Neuronal stem cell (in vitro differentiated cells): ENCODE results near the gene DUSP2.

Experiments
- DNase-seq: peaks from one replicate; pipeline ENCODE4 v3.0.0-alpha.2; 2013; ENCODE audit warnings: low spot score
- H2AFZ ChIP-seq: one replicate; pipeline ENCODE4 v1.6.1; 2013; ENCODE audit warnings: mild to moderate bottlenecking, low read length, inconsistent platforms
- H2AK5ac ChIP-seq: 2 replicates; pipeline ENCODE4 v1.6.1; 2013; ENCODE audit warnings: low read depth, mild to moderate bottlenecking, inconsistent platforms, low read length, moderate library complexity, mixed read lengths
- H2BK120ac ChIP-seq: 2 replicates; pipeline ENCODE4 v1.6.1; 2013; ENCODE audit warnings: low read depth, mild to moderate bottlenecking, inconsistent platforms, low read length, moderate library complexity, mixed read lengths
- H2BK12ac ChIP-seq: one replicate; pipeline ENCODE4 v1.6.1; 2013; ENCODE audit warnings: low read length, inconsistent platforms
- H2BK15ac ChIP-seq: 2 replicates; pipeline ENCODE4 v1.6.1; 2013; ENCODE audit warnings: mild to moderate bottlenecking, low read length, inconsistent platforms, mixed read lengths
- H2BK5ac ChIP-seq: one replicate; pipeline ENCODE4 v1.6.1; 2013; ENCODE audit warnings: inconsistent platforms, mild to moderate bottlenecking, low read length, moderate library complexity
- H3K14ac ChIP-seq: one replicate; pipeline ENCODE4 v1.6.1; 2013; ENCODE audit warnings: low read length, inconsistent platforms
- H3K18ac ChIP-seq: 2 replicates; pipeline ENCODE4 v1.6.1; 2013; ENCODE audit warnings: low read length, inconsistent platforms
- H3K23ac ChIP-seq: 2 replicates; pipeline ENCODE4 v1.6.1; 2013; ENCODE audit warnings: low read depth, mild to moderate bottlenecking, mixed read lengths, low read length, inconsistent platforms; ENCODE audit not compliant: poor library complexity
- H3K27ac ChIP-seq: replicated peaks from 3 replicates; pipeline ENCODE4 v1.5.1; 2013; ENCODE audit warnings: low read length, inconsistent platforms
- H3K27me3 ChIP-seq, 3 experiments: 2 replicates each; pipeline ENCODE4 v1.6.1; 2013; ENCODE audit warnings: low read length in 3 of 3, mild to moderate bottlenecking in 2 of 3, inconsistent platforms in 1 of 3, low read depth in 1 of 3, mixed read lengths in 1 of 3, moderate library complexity in 1 of 3; ENCODE audit not compliant: control insufficient read depth in 3 of 3, insufficient read depth in 3 of 3
- H3K36me3 ChIP-seq, 2 donors: replicated peaks in 1 of 2; 2 replicates each; pipeline ENCODE4 v1.6.1; 2013; ENCODE audit warnings: low read length in 2 of 2; ENCODE audit not compliant: control insufficient read depth in 2 of 2, insufficient read depth in 2 of 2
- H3K4ac ChIP-seq: 2 replicates; pipeline ENCODE4 v1.6.1; 2013; ENCODE audit warnings: inconsistent platforms, mild to moderate bottlenecking, low read length, moderate library complexity
- H3K4me1 ChIP-seq, 2 donors: 1 replicate in 1 of 2; 2 replicates in 1 of 2; pipeline ENCODE4 v1.6.1; 2013; ENCODE audit warnings: low read length in 2 of 2, low read depth in 1 of 2; ENCODE audit not compliant: control insufficient read depth in 2 of 2, insufficient read depth in 1 of 2
- H3K4me2 ChIP-seq: one replicate; pipeline ENCODE4 v1.6.1; 2013; ENCODE audit warnings: mild to moderate bottlenecking, low read length, inconsistent platforms; ENCODE audit not compliant: insufficient read depth, poor library complexity, severe bottlenecking
- H3K4me3 ChIP-seq, 2 donors: 2 replicates each; pipeline ENCODE4 v1.5.1; 2013; ENCODE audit warnings: low read length in 2 of 2, mild to moderate bottlenecking in 2 of 2, inconsistent platforms in 1 of 2, moderate library complexity in 1 of 2
- H3K79me1 ChIP-seq: one replicate; pipeline ENCODE4 v1.6.1; 2013; ENCODE audit warnings: low read depth, mild to moderate bottlenecking, inconsistent platforms, low read length, moderate library complexity
- H3K9ac ChIP-seq: one replicate; pipeline ENCODE4 v1.6.1; 2013; ENCODE audit warnings: mild to moderate bottlenecking, low read depth, low read length, inconsistent platforms; ENCODE audit not compliant: poor library complexity
- H3K9me3 ChIP-seq, 2 donors: replicated peaks in 1 of 2; 2 replicates each; pipeline versions ENCODE3 to v1.6.1; 2013; ENCODE audit warnings: low read length in 2 of 2, mild to moderate bottlenecking in 2 of 2, inconsistent platforms in 1 of 2, low read depth in 1 of 2, mixed read lengths in 1 of 2, moderate library complexity in 1 of 2; ENCODE audit not compliant: control insufficient read depth in 2 of 2, insufficient read depth in 1 of 2
- H4K8ac ChIP-seq: one replicate; pipeline ENCODE4 v1.6.1; 2013; ENCODE audit warnings: low read depth, mild to moderate bottlenecking, inconsistent platforms, low read length, moderate library complexity
- H4K91ac ChIP-seq: one replicate; pipeline ENCODE4 v1.6.1; 2013; ENCODE audit warnings: low read length, low read depth, mild to moderate bottlenecking, inconsistent platforms; ENCODE audit not compliant: poor library complexity
- WGBS, 2 donors: extraction: QIAGEN DNeasy Blood & Tissue Kit; methylation state at CpG; one replicate each; pipeline ENCODE4 v1.1.7; 2013; ENCODE audit warnings: missing lambda C conversion rate in 2 of 2, mixed read lengths in 1 of 2; ENCODE audit not compliant: insufficient read length in 2 of 2, insufficient replicate concordance in 1 of 2; ENCODE audit errors: extremely low coverage in 2 of 2; 5-methylcytosine and 5-hydroxymethylcytosine counted together

Gene DUSP2

DNA sequence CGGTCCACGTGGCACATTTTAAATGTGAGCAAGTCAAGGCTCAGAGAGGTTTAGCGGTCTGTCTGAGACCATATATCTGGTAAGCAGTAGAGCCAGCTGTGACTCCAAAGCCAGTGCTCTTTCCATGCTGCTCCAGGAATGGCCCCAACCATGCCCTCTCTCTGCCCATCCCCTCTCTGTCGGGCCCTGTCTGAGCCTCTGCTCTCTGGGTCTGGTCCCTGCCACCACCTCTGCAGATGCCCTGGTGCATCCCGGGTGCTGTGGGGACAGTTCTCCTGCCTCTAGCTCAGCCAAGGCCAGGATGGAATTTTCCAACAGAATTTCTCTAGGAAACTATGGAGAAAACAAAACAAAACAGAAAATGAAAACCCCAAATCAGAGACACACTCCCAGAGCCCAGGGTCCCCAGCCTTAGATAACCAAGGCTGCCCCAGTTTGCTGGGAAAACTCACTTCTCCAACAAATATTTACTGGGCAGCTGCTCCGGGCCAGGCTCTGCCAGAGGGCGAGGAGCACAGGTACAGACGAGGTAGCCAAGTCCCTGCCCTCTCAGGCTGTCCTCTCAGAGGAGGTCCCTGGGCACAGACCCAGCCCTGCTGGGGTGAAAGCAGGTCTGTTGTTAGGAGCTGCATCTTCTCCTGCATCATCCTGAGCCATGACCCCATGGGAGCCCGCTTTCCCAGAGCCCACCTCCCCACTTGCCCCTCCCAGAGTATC is 38.1 kb downstream of the DUSP2 start:
- Histone ChIP-seq H3K4me2 (no peak overlapping the region), H3K4me1 (peaks cover 12 to 23% of the 10 kb centered on the region in 2 donors), H4K91ac (no peak overlapping the region), H3K23ac (no peak overlapping the region), H3K27ac (no peak overlapping the region), H2AFZ (no peak overlapping the region), H2AK5ac (peak overlapping the region; percentile 98), H3K79me1 (no peaks in the 10 kb centered on the region), H2BK120ac (peak overlapping the region; percentile 72), H3K14ac (no peak overlapping the region), H3K4me3 (peak overlapping the region in 1 of 2 donors; percentile 48), H3K27me3 (no peaks in the 10 kb centered on the region), H3K9ac (no peak overlapping the region), H3K18ac (peak overlapping the region; percentile 31), H3K4ac (no peak overlapping the region), H2BK12ac (peak overlapping the region; percentile 33), H3K36me3 (no peaks in the 10 kb centered on the region), H2BK5ac (peak overlapping the region; percentile 54), H4K8ac (no peak overlapping the region), H3K9me3 (peaks cover 9 to 12% of the 10 kb centered on the region in 2 donors), H2BK15ac (peak overlapping the region; percentile 98)
- DNase-seq = no peak
- WGBS, 2 donors = no CpG with 5 or more reads among the region's 9 CpGs

DNA sequence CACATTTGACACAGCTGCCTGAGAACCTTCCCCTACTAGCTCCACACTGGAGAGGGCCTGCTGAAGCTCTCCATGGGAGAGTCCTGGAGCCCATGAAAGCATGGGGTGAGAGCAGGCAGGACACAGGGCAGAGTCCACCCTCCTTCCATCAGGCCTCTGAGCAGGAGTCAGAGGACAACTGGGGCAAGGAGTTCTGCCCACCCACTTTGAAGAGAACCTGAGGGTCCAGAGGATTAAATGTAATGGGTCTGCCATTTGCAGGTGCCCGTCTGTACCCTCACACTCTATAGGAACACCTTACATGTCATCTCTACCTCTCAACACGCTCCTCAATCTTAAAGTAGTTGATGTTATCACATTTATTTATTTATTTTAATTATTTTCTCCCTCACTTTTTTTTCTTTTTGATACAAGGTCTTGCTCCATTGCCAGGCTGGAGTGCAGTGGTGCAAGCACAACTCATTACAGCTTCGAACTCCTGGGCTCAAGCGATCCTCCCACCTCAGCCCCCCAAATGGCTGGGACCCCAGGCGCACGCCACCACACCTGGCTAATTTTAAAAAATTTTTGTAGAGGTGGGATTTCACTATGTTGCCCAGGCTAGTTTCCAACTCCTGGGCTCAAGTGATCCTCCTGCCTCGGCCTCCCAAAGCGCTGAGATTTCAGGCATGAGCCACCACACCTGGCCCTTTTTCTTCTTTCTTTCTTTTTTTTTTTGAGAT is 39.1 kb downstream of the DUSP2 start:
- no peak overlapping the region for H3K18ac ChIP-seq
- DNase-seq = no peak
- no peak overlapping the region for H3K23ac ChIP-seq
- peaks cover 12 to 23% of the 10 kb centered on the region in 2 donors for H3K4me1 ChIP-seq
- no peaks in the 10 kb centered on the region for H3K36me3 ChIP-seq
- H3K4me3 ChIP-seq = no peak overlapping the region
- H3K27me3 ChIP-seq = no peaks in the 10 kb centered on the region
- H3K14ac ChIP-seq = no peak overlapping the region
- no peak overlapping the region for H3K4me2 ChIP-seq
- H2BK15ac ChIP-seq = no peak overlapping the region
- H4K8ac ChIP-seq = no peak overlapping the region
- peak overlapping the region; percentile 82 for H4K91ac ChIP-seq
- no CpG with 5 or more reads among the region's 8 CpGs for WGBS, 2 donors
- H2AK5ac ChIP-seq = peak overlapping the region; percentile 64
- H3K79me1 ChIP-seq = no peaks in the 10 kb centered on the region
- no peak overlapping the region for H3K9ac ChIP-seq
- H3K27ac ChIP-seq = no peak overlapping the region
- no peak overlapping the region for H2AFZ ChIP-seq
- H2BK5ac ChIP-seq = no peak overlapping the region
- H3K4ac ChIP-seq = no peak overlapping the region
- H2BK12ac ChIP-seq = no peak overlapping the region
- peaks cover 9 to 12% of the 10 kb centered on the region in 2 donors for H3K9me3 ChIP-seq
- no peak overlapping the region for H2BK120ac ChIP-seq

DNA sequence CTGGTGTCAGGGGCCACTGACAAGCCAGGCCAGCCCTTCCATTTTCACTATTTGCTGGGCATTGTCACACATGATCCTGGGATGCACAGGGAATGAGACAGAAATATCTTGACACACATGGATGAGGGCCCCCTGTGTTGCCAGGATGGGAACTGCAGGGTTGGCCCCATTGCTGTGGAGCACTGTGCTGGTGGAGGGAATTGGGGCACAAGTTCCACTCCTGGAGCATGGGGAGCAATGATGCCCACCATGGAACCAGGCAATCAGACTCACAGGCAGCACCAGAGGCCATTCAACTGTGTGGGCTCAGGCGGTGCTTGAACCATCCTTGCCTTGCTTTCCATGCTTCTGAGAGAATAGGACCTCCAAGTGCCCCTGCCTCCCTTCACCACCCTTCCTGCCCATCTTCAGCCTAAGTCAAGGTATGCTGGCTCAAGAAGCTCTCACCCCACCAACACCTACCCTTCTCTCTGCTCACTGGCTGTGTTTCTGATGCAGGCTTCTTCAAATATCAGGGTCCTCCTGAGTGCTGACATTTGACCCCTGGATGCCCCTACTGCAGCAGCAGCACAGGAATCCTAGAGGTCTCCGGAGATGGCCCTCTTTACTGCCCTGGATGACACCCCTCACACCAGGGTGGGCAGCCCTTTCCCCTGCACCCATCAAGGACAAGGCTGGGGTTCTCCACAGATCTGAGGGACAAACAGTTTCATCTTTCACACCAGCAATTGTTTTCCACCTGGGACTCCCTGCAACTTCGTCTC is 39.9 kb downstream of the DUSP2 start:
- no peak overlapping the region for H2BK15ac ChIP-seq
- H2AK5ac ChIP-seq = no peak overlapping the region
- H3K14ac ChIP-seq = no peak overlapping the region
- no peak overlapping the region for H3K4me2 ChIP-seq
- H3K23ac ChIP-seq = no peak overlapping the region
- no peak overlapping the region for H3K4ac ChIP-seq
- H4K91ac ChIP-seq = peak overlapping the region; percentile 82
- no peak overlapping the region for H3K18ac ChIP-seq
- no peak overlapping the region for H2BK12ac ChIP-seq
- WGBS, 2 donors = no CpG with 5 or more reads among the region's 3 CpGs
- peaks cover 9 to 12% of the 10 kb centered on the region in 2 donors for H3K9me3 ChIP-seq
- H3K27me3 ChIP-seq = no peaks in the 10 kb centered on the region
- no peak for DNase-seq
- no peaks in the 10 kb centered on the region for H3K79me1 ChIP-seq
- no peak overlapping the region for H2AFZ ChIP-seq
- H3K4me3 ChIP-seq = no peak overlapping the region
- H2BK5ac ChIP-seq = no peak overlapping the region
- H2BK120ac ChIP-seq = no peak overlapping the region
- no peak overlapping the region for H4K8ac ChIP-seq
- peaks cover 12 to 25% of the 10 kb centered on the region in 2 donors for H3K4me1 ChIP-seq
- no peaks in the 10 kb centered on the region for H3K36me3 ChIP-seq
- no peak overlapping the region for H3K9ac ChIP-seq
- H3K27ac ChIP-seq = no peak overlapping the region

DNA sequence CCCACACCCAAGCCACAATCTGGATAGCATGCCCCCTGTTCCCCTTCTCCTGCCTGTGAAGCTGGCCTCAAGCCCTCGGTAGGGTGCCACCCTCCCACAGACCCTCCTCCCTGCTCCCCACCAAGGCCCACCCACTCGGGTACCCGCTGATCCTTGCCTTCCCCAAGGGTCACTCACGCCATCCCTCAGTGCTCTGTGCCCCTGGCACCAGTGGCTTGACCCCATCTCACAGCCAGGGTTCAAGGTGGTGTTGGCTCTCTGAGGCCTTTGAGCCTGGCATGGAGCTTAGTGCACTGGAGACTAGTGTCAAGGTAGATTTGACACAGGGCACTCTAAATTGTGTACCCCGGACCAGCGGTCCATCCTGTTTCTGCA is 40.8 kb downstream of the DUSP2 start:
- Histone ChIP-seq H2BK5ac (no peak overlapping the region), H3K4me3 (no peak overlapping the region), H2BK12ac (peak overlapping the region; percentile 64), H3K4ac (no peak overlapping the region), H3K14ac (peak overlapping the region; percentile 85), H3K18ac (peak overlapping the region; percentile 90), H2BK120ac (peak overlapping the region; percentile 30), H3K36me3 (no peaks in the 10 kb centered on the region), H4K91ac (no peak overlapping the region), H3K9ac (no peak overlapping the region), H3K23ac (no peak overlapping the region), H3K4me2 (no peak overlapping the region), H3K4me1 (peaks cover 12 to 28% of the 10 kb centered on the region in 2 donors), H2BK15ac (peak overlapping the region; percentile 72), H2AFZ (no peak overlapping the region), H3K27me3 (no peaks in the 10 kb centered on the region), H3K27ac (no peak overlapping the region), H3K9me3 (peaks cover 9 to 12% of the 10 kb centered on the region in 2 donors), H3K79me1 (no peaks in the 10 kb centered on the region), H4K8ac (no peak overlapping the region), H2AK5ac (peak overlapping the region; percentile 98)
- WGBS, 2 donors = no CpG with 5 or more reads among the region's 6 CpGs
- no peak for DNase-seq
